MM.1S (cell line): ENCODE results near the gene TMEM141.

ENCODE experiments used
- EZH2 ChIP-seq: fragments of 300-600 bp; sonication (generic); optimal IDR thresholded peaks from 2 replicates; pipeline ENCODE3; 2017; ENCODE audit warnings: low read depth, mild to moderate bottlenecking, antibody characterized with exemption, low read length, mixed read lengths
- TF ChIP-seq, protein P1 (sequence below): fragments of 300-600 bp; sonication (generic); IDR thresholded peaks from 2 replicates; pipeline ENCODE4 v1.5.1; 2016; ENCODE audit warnings: antibody characterized with exemption, low read length, mixed read lengths

DNA sequence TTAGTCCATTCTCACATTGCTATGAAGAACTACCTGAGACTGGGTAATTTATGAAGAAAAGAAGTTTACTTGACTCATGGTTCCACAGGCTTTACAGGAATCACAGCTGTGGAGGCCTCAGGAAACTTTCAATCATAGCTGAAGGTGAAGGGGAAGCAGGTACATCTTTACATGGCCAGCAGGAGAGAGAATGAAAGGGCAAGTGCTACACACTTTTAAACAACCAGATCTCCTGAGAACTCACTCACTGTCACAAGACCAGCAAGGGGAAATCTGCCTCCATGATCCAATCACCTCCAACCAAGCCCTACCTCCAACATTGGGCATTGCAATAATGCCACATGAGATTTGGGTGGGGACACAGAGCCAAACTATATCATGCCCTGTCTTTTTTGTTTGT, 39.3 kb upstream of the TMEM141 start:
- no peak for TF ChIP-seq EZH2
- TF ChIP-seq, protein P1, sequence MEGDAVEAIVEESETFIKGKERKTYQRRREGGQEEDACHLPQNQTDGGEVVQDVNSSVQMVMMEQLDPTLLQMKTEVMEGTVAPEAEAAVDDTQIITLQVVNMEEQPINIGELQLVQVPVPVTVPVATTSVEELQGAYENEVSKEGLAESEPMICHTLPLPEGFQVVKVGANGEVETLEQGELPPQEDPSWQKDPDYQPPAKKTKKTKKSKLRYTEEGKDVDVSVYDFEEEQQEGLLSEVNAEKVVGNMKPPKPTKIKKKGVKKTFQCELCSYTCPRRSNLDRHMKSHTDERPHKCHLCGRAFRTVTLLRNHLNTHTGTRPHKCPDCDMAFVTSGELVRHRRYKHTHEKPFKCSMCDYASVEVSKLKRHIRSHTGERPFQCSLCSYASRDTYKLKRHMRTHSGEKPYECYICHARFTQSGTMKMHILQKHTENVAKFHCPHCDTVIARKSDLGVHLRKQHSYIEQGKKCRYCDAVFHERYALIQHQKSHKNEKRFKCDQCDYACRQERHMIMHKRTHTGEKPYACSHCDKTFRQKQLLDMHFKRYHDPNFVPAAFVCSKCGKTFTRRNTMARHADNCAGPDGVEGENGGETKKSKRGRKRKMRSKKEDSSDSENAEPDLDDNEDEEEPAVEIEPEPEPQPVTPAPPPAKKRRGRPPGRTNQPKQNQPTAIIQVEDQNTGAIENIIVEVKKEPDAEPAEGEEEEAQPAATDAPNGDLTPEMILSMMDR, result no peak
